GM12878 (cell line): ENCODE data around the gene SRPK2. TPM values are rescaled to one million over a fixed set of nuclear protein-coding genes. Genes with fewer than 3 reads are reported as not detected.
A peak's percentile ranks its signal among the peaks of the same experiment; 100 is the strongest.

Source experiments
- ATAC-seq: fragments of 200-7000 bp; cut with Tn5 transposase; 3 replicates; pipeline ENCODE4 v1.9.1; 2020; ENCODE audit warnings: mild to moderate bottlenecking, moderate library complexity
- BruUV-seq: library from RNA; stranded (reverse); fragments of 400-500 nt; replicated peaks from 2 replicates; lab custom pipeline; 2021; lab: Mats Ljungman, UMichigan
- CTCF ChIA-PET: fragments of 300-600 bp; sonication (Branson Sonifier 250); formaldehyde crosslinking; extraction: SDS; loops from one replicate; lab custom pipeline; 2021; ENCODE audit warnings: inconsistent platforms; lab: Yijun Ruan, JAX
- POLR2A ChIA-PET: fragments of 350-600 bp; formaldehyde crosslinking; extraction: SDS; loops from one replicate; lab custom pipeline; 2021; ENCODE audit warnings: inconsistent platforms; lab: Charles Lee
- RAD21 ChIA-PET: fragments of 300-600 bp; sonication (Branson Sonifier 250); formaldehyde crosslinking; loops from one replicate; lab custom pipeline; 2023; ENCODE audit warnings: antibody characterized with exemption; ENCODE audit not compliant: unreplicated experiment; lab: Charles Lee
- SMC1A ChIA-PET: fragments of 300-600 bp; sonication (Branson Sonifier 250); formaldehyde crosslinking; loops from one replicate; lab custom pipeline; 2023; ENCODE audit not compliant: unreplicated experiment, uncharacterized antibody; lab: Charles Lee
- DNase-seq: peaks from one replicate; pipeline ENCODE4 v3.0.0-alpha.2; 2011; ENCODE audit warnings: low read depth, low spot score
- FAIRE-seq: peaks from 3 replicates; lab custom pipeline; 2011; peaks lifted over from hg19 to GRCh38; lab: Jason Lieb, UNC
- H2AFZ ChIP-seq: 2 replicates; pipeline ENCODE4 v1.6.0; 2011; ENCODE audit warnings: low read depth, low read length, control low read depth; ENCODE audit not compliant: control insufficient read depth
- H3K27ac ChIP-seq: 2 replicates; pipeline ENCODE4 v1.5.1; 2011; ENCODE audit warnings: control low read depth; ENCODE audit not compliant: control insufficient read depth, insufficient read depth
- H3K27me3 ChIP-seq, 2 experiments: replicated peaks in 1 of 2; 2 replicates each; pipeline versions ENCODE4 v1.6.0 to v1.6.1; 2011; ENCODE audit warnings: low read length in 1 of 2; ENCODE audit not compliant: control insufficient read depth in 2 of 2, insufficient read depth in 2 of 2
- H3K36me3 ChIP-seq, 2 experiments: 2 replicates each; pipeline ENCODE4 v1.5.1; 2011; ENCODE audit warnings: low read length in 1 of 2; ENCODE audit not compliant: control insufficient read depth in 2 of 2, insufficient read depth in 2 of 2
- H3K4me1 ChIP-seq: 2 replicates; pipeline ENCODE4 v1.6.1; 2011; ENCODE audit warnings: mild to moderate bottlenecking, low read length, moderate library complexity, mixed read lengths; ENCODE audit not compliant: control insufficient read depth, insufficient read depth
- H3K4me2 ChIP-seq: 2 replicates; pipeline ENCODE4 v1.6.0; 2011; ENCODE audit warnings: control low read depth; ENCODE audit not compliant: control insufficient read depth, insufficient read depth
- H3K4me3 ChIP-seq: fragments of 200-600 bp; sonication (generic); 2 replicates; pipeline ENCODE4 v1.5.1; 2016
- H3K79me2 ChIP-seq: 2 replicates; pipeline ENCODE4 v1.6.0; 2011; ENCODE audit warnings: low read length; ENCODE audit not compliant: control insufficient read depth, insufficient read depth
- H3K9ac ChIP-seq: 2 replicates; pipeline ENCODE4 v1.8.0; 2011; ENCODE audit warnings: low read length, control low read depth, mixed read lengths; ENCODE audit not compliant: control insufficient read depth, insufficient read depth
- H3K9me3 ChIP-seq: replicated peaks from 3 replicates; pipeline ENCODE4 v1.5.1; 2011; ENCODE audit warnings: mild to moderate bottlenecking, low read length; ENCODE audit not compliant: control insufficient read depth, insufficient read depth
- H4K20me1 ChIP-seq: 2 replicates; pipeline ENCODE4 v1.6.0; 2011; ENCODE audit not compliant: control insufficient read depth, insufficient read depth
- CBX5 ChIP-seq: sonication (generic); IDR thresholded peaks from 2 replicates; pipeline ENCODE4 v1.6.1; 2016; ENCODE audit warnings: low read depth, moderate library complexity, mild to moderate bottlenecking, inconsistent platforms
- CEBPB ChIP-seq, 2 experiments: fragments of 150-350 bp in 1 of 2; IDR thresholded peaks; 2 replicates each; pipeline ENCODE4 v1.6.1; 2012 to 2014; ENCODE audit warnings: low read depth in 2 of 2, low read length in 2 of 2, borderline replicate concordance in 1 of 2, inconsistent platforms in 1 of 2
- CHD2 ChIP-seq: IDR thresholded peaks from 2 replicates; pipeline ENCODE4 v1.6.1; 2011; ENCODE audit warnings: low read depth, low read length, improper control_type of control experiment, borderline replicate concordance
- DPF2 ChIP-seq: fragments of 450-650 bp; IDR thresholded peaks from 2 replicates; pipeline ENCODE4 v1.6.1; 2017; ENCODE audit warnings: mild to moderate bottlenecking
- E2F8 ChIP-seq: fragments of 450-650 bp; IDR thresholded peaks from 2 replicates; pipeline ENCODE4 v1.6.1; 2018; ENCODE audit warnings: mild to moderate bottlenecking, low read depth, moderate library complexity; ENCODE audit not compliant: partially characterized antibody
- FOS ChIP-seq: IDR thresholded peaks from 3 replicates; pipeline ENCODE4 v1.6.1; 2011; ENCODE audit warnings: borderline replicate concordance; ENCODE audit not compliant: insufficient read length; ENCODE audit errors: extremely low read depth
- HDAC2 ChIP-seq: fragments of 200-600 bp; sonication (generic); IDR thresholded peaks from 2 replicates; pipeline ENCODE4 v1.6.1; 2017
- JUND ChIP-seq: IDR thresholded peaks from 2 replicates; pipeline ENCODE4 v1.6.1; 2012; ENCODE audit warnings: low read depth, mild to moderate bottlenecking, low read length, improper control_type of control experiment, moderate library complexity
- MEF2A ChIP-seq: IDR thresholded peaks from 2 replicates; pipeline ENCODE4 v1.6.1; 2011; ENCODE audit warnings: low read depth, mild to moderate bottlenecking, low read length, moderate library complexity; ENCODE audit not compliant: insufficient read depth
- NRF1 ChIP-seq: conservative IDR thresholded peaks from 2 replicates; pipeline ENCODE4 v1.6.1; 2011; ENCODE audit warnings: mild to moderate bottlenecking, low read depth, low read length, improper control_type of control experiment
- POLR2AphosphoS2 ChIP-seq: IDR thresholded peaks from 2 replicates; pipeline ENCODE4 v1.6.1; 2011; ENCODE audit warnings: low read depth, mild to moderate bottlenecking, low read length, improper control_type of control experiment, moderate library complexity
- RAD51 ChIP-seq: fragments of 450-650 bp; IDR thresholded peaks from 2 replicates; pipeline ENCODE4 v1.6.1; 2016; ENCODE audit warnings: moderate library complexity, mild to moderate bottlenecking, inconsistent platforms
- RUNX3 ChIP-seq: IDR thresholded peaks from 2 replicates; pipeline ENCODE4 v1.6.1; 2012; ENCODE audit warnings: low read length, inconsistent platforms
- SMARCA5 ChIP-seq: fragments of 450-650 bp; IDR thresholded peaks from 2 replicates; pipeline ENCODE4 v1.6.1; 2017; ENCODE audit warnings: mild to moderate bottlenecking
- SP1 ChIP-seq: IDR thresholded peaks from one replicate; pipeline ENCODE4 v1.6.1; 2011; ENCODE audit warnings: low read depth, low read length
- TBL1XR1 ChIP-seq: IDR thresholded peaks from 2 replicates; pipeline ENCODE4 v1.6.1; 2012; ENCODE audit warnings: low read depth, low read length, improper control_type of control experiment
- ZBED1 ChIP-seq: IDR thresholded peaks from 2 replicates; pipeline ENCODE4 v1.6.1; 2016; ENCODE audit warnings: borderline replicate concordance
- ZBTB40 ChIP-seq: fragments of 450-650 bp; IDR thresholded peaks from 2 replicates; pipeline ENCODE4 v1.6.1; 2016; ENCODE audit warnings: mild to moderate bottlenecking, moderate library complexity, borderline replicate concordance
- WGBS: methylation state at CpG from one replicate; pipeline ENCODE4 v1.1.6; 2016; ENCODE audit warnings: low lambda C conversion rate; ENCODE audit not compliant: insufficient replicate concordance, insufficient coverage; ENCODE audit errors: missing lambda C conversion rate; 5-methylcytosine and 5-hydroxymethylcytosine counted together
- in situ Hi-C: fragments of 300-500 bp; cut with MboI; formaldehyde crosslinking; loops from 9 replicates; pipeline ENCODE4 v1.14.3; 2018; ENCODE audit warnings: mixed read lengths
- intact Hi-C: fragments of 100-400 bp; cut with micrococcal nuclease; formaldehyde crosslinking; loops from one replicate; pipeline ENCODE4 v1.14.2; 2022; ENCODE audit not compliant: unreplicated experiment
- polyA plus RNA-seq, 11 experiments: library from polyadenylated mRNA; depleted of rRNA in 4 of 11; unstranded in 6 of 11; stranded (reverse) in 5 of 11; fragments of >200 nt; fragmentation: Nextera tagmentation in 4 of 11; fragmentation: Illumina TruSeq in 1 of 11; extraction: Ambion mirVana in 4 of 11; extraction: Trizol in 1 of 11; gene quantifications; 1 replicate in 1 of 11; 2 replicates in 10 of 11; pipeline versions ENCODE4 v1.2.1 to v1.2.3, GENCODE V29; 2011 to 2016; ENCODE audit warnings: inconsistent platforms in 2 of 11, missing spikeins in 2 of 11, low read depth in 1 of 11
- total RNA-seq, 4 experiments: library from RNA; depleted of rRNA in 3 of 4; stranded (reverse); fragments of >200 nt in 3 of 4; fragmentation: Illumina TruSeq in 1 of 4; extraction: Trizol in 1 of 4; gene quantifications; 2 replicates each; pipeline versions ENCODE4 v1.2.1 to v1.2.3, GENCODE V29; 2013 to 2021

SRPK2 gene
- total and polyA plus RNA-seq, 10 of the 15 experiments (the other 5 are each of a cell fraction or from before 2014, with no cell fraction given): 13.2 to 32.8 (median 24.5) TPM

GRCh38 chr7:105297985-105298384 is 90.7 kb downstream of the SRPK2 start:
- FAIRE-seq: peak; percentile 13
- no peaks in the 10 kb centered on the region for H3K9me3 ChIP-seq
- 46% methylated on average over 2 of the region's 2 CpGs for WGBS
- peak; percentile 71 for ATAC-seq
- RAD21 ChIA-PET: interaction anchor here (0.7 to 3.9 kb wide), 8 partner anchors 10 to 317 kb away, joined by 3 to 29 read pairs (median 4); no protein-coding TSS in a partner anchor
- H3K4me3 ChIP-seq: 0 out of 2 replicates have a peak overlapping the region, but pooled peaks have one; percentile 1
- intact Hi-C loops (no loop called here), in situ Hi-C loops (no loop called here)
- peak overlapping the region; percentile 45 for H3K4me2 ChIP-seq
- CTCF ChIA-PET: interaction anchor here (0.6 to 4.3 kb wide), 7 partner anchors 10 to 290 kb away, joined by 3 to 20 read pairs (median 3); no protein-coding TSS in a partner anchor
- no peak for DNase-seq
- peaks cover 14% of the 10 kb centered on the region for H3K79me2 ChIP-seq
- no TSS peak for BruUV-seq
- H2AFZ ChIP-seq: peak overlapping the region; percentile 55; the same call in 1 of the 2 replicates
- H4K20me1 ChIP-seq: no peaks in the 10 kb centered on the region
- no peaks in the 10 kb centered on the region; a peak in 1 of 4 replicates for H3K36me3 ChIP-seq
- H3K4me1 ChIP-seq: peaks cover 15% of the 10 kb centered on the region
- SMC1A ChIA-PET: interaction anchor here (0.7 to 4.2 kb wide), 16 partner anchors 10 to 234 kb away, joined by 3 to 25 read pairs (median 4); partner anchors contain the start of gene RINT1
- H3K27ac ChIP-seq: peak overlapping the region; percentile 66
- no peaks in the 10 kb centered on the region for H3K27me3 ChIP-seq
- POLR2A ChIA-PET: interaction anchor here (0.7 to 1.8 kb wide), 7 partner anchors 8 to 1010 kb away, joined by 3 to 7 read pairs (median 4); no protein-coding TSS in a partner anchor
- H3K9ac ChIP-seq: no peak overlapping the region; the same call in 1 of the 2 replicates
- no peak for TF ChIP-seq HDAC2
- no peak for TF ChIP-seq MEF2A
- no peak for TF ChIP-seq ZBTB40
- 0 out of 2 replicates have a peak, but pooled peaks have one; percentile 41 for TF ChIP-seq SMARCA5
- no peak for TF ChIP-seq FOS
- no peak for TF ChIP-seq SP1
- TF ChIP-seq NRF1: no peak
- no peak for TF ChIP-seq CHD2
- no peak for TF ChIP-seq RAD51
- no peak for TF ChIP-seq ZBED1
- no peak for TF ChIP-seq DPF2
- no peak for TF ChIP-seq TBL1XR1
- TF ChIP-seq CEBPB (IDR thresholded peaks at IDR 0.05; ENCODE audit: borderline replicate concordance in 1 of 2, low read depth in 2 of 2, low read length in 2 of 2): no peak
- no peak for TF ChIP-seq POLR2AphosphoS2
- no peak for TF ChIP-seq JUND
- peak; percentile 38; the same call in 1 of the 2 replicates for TF ChIP-seq CBX5
- no peak for TF ChIP-seq E2F8
- peak; percentile 10; the same call in 1 of the 2 replicates for TF ChIP-seq RUNX3
